ENCODE measurements around the gene GNAI1.

DNA sequence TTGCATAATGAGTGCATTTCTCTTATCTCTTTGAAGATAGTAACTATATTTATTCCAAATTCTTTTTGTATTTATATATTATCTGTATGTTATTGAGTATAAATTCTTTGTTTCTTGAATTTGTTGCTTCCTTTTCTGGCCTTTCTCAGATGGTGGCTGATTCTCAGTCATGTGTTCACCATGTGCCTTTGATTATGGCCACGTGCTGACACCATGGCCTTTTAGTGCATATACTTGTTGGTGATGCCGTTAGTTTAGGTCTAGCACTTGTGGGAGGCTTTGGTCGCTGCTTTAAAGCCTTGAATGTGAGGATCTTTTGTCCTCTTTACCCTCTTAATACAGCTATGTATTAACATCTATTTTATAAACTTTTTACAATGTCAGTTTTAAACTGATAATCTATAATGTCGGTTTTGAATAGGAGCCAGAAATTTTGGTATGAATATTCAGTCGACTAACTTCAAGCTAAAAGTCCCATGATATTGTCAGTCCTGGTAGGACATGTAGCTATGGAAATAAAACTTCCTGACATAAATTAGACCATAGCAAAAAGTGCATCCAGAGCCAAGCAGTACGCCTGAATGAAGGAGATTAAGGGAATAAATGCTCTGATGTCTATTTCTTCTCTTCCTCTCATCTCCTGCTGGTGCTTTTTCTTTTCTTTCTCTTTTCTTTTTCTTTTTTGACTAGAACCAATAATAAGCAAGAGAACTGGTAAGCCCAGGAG, 130.3 kb downstream of the GNAI1 start:
- TF ChIP-seq, protein P1, sequence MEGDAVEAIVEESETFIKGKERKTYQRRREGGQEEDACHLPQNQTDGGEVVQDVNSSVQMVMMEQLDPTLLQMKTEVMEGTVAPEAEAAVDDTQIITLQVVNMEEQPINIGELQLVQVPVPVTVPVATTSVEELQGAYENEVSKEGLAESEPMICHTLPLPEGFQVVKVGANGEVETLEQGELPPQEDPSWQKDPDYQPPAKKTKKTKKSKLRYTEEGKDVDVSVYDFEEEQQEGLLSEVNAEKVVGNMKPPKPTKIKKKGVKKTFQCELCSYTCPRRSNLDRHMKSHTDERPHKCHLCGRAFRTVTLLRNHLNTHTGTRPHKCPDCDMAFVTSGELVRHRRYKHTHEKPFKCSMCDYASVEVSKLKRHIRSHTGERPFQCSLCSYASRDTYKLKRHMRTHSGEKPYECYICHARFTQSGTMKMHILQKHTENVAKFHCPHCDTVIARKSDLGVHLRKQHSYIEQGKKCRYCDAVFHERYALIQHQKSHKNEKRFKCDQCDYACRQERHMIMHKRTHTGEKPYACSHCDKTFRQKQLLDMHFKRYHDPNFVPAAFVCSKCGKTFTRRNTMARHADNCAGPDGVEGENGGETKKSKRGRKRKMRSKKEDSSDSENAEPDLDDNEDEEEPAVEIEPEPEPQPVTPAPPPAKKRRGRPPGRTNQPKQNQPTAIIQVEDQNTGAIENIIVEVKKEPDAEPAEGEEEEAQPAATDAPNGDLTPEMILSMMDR (IDR thresholded peaks at IDR 0.05): no peak
- no peak for TF ChIP-seq POLR2A (IDR thresholded peaks at IDR 0.05)

Measured in uterus (tissue), 2 donors.